Measurements from ENCODE around the gene STK32B. TPM values are rescaled to one million over a fixed set of nuclear protein-coding genes. Genes with fewer than 3 reads are reported as not detected.

STK32B gene
- total and polyA plus RNA-seq, 9 of the 15 experiments (the other 6 are each of a cell fraction or from before 2014, with no cell fraction given) = 0.03 to 0.20 (median 0.07) TPM; not detected in 2

DNA sequence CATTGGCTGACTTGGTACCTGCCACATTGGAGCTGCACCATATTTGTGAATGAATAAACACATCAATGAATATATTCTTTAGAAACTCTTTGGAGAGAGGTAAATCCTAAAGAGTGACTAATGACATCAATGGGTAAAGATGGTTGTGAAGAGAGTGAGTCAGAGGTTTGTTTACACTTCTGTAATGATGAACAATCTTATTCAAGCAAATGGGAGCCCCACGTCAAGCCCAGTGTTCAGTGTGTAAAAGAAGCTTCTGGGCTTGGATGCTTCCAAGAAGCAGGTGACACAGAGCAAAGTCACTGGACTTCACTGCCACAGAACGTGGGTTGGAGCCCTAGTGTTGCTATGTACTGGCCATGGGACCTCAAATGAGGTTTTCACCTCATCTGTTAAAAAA is 319.0 kb downstream of the STK32B start (continued):
- TF ChIP-seq NCOR1 (IDR thresholded peaks at IDR 0.05) (no peak), EP400 (IDR thresholded peaks at IDR 0.05) (no peak), DEAF1 (CRISPR knock-in tag; IDR thresholded peaks at IDR 0.05) (no peak), RBM22 (IDR thresholded peaks at IDR 0.05; ENCODE audit: low read depth, low read length, poor library complexity, severe bottlenecking) (no peak), ZNF133 (CRISPR knock-in tag; IDR thresholded peaks at IDR 0.05) (no peak)
- TF ChIP-seq, protein P1, sequence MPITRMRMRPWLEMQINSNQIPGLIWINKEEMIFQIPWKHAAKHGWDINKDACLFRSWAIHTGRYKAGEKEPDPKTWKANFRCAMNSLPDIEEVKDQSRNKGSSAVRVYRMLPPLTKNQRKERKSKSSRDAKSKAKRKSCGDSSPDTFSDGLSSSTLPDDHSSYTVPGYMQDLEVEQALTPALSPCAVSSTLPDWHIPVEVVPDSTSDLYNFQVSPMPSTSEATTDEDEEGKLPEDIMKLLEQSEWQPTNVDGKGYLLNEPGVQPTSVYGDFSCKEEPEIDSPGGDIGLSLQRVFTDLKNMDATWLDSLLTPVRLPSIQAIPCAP (CRISPR knock-in tag; IDR thresholded peaks at IDR 0.05; ENCODE audit: borderline replicate concordance) = no peak

- Histone ChIP-seq H3K36me3 (ENCODE audit: control insufficient read depth, insufficient read depth, low read length) (no peaks in the 10 kb centered on the region), H3K9ac (ENCODE audit: insufficient read depth in 1 of 2, low read depth in 2 of 2, low read length in 2 of 2) (no peak overlapping the region), H3K9me3 (replicated peaks; ENCODE audit: control insufficient read depth, insufficient read depth, low read depth, low read length) (no peaks in the 10 kb centered on the region), H3K4me2 (ENCODE audit: insufficient read depth, low read length) (no peak overlapping the region), H4K20me1 (replicated peaks; ENCODE audit: control insufficient read depth, insufficient read depth, low read length) (no peaks in the 10 kb centered on the region), H3K4me3 (no peak overlapping the region), H3K27me3 (ENCODE audit: control insufficient read depth in 2 of 2, insufficient read depth in 2 of 2, low read length in 2 of 2) (no peaks in the 10 kb centered on the region; a peak in 1 of 5 replicates), H2AFZ (ENCODE audit: low read depth, low read length) (no peak overlapping the region), H3K79me2 (ENCODE audit: control insufficient read depth, insufficient read depth, low read length) (no peaks in the 10 kb centered on the region), H3K27ac (ENCODE audit: extremely low read depth, low read depth, low read length) (no peak overlapping the region), H3K4me1 (replicated peaks in 1 of 2; ENCODE audit: control insufficient read depth in 2 of 2, insufficient read depth in 2 of 2, low read length in 2 of 2) (no peaks in the 10 kb centered on the region), H3K9me1 (ENCODE audit: control insufficient read depth, insufficient read depth, low read length) (no peaks in the 10 kb centered on the region)
- ChIA-PET CTCF (ENCODE audit: low intra/inter-chr PET ratio) (interaction anchor here (0.7 kb wide), 1 partner anchor 13 kb away, joined by 3 read pairs; no protein-coding TSS in a partner anchor), POLR2A (no interaction called here)
- DNase-seq (ENCODE audit: extremely low read depth in 1 of 4, low spot score in 3 of 4) = no peak
- no TSS peak for BruUV-seq (replicated peaks)
- 2% methylated on average over 8 of the region's 8 CpGs for WGBS (ENCODE audit: insufficient coverage, low coverage, missing lambda C conversion rate)
- intact Hi-C loops (cut with micrococcal nuclease) = no loop called here
- in situ Hi-C loops (cut with MboI) = loop anchor here (10.0 kb wide), 1 partner anchor 377 kb away; no protein-coding TSS in a partner anchor
- no peak for FAIRE-seq
- no peak for ATAC-seq
- TF ChIP-seq, protein P2, sequence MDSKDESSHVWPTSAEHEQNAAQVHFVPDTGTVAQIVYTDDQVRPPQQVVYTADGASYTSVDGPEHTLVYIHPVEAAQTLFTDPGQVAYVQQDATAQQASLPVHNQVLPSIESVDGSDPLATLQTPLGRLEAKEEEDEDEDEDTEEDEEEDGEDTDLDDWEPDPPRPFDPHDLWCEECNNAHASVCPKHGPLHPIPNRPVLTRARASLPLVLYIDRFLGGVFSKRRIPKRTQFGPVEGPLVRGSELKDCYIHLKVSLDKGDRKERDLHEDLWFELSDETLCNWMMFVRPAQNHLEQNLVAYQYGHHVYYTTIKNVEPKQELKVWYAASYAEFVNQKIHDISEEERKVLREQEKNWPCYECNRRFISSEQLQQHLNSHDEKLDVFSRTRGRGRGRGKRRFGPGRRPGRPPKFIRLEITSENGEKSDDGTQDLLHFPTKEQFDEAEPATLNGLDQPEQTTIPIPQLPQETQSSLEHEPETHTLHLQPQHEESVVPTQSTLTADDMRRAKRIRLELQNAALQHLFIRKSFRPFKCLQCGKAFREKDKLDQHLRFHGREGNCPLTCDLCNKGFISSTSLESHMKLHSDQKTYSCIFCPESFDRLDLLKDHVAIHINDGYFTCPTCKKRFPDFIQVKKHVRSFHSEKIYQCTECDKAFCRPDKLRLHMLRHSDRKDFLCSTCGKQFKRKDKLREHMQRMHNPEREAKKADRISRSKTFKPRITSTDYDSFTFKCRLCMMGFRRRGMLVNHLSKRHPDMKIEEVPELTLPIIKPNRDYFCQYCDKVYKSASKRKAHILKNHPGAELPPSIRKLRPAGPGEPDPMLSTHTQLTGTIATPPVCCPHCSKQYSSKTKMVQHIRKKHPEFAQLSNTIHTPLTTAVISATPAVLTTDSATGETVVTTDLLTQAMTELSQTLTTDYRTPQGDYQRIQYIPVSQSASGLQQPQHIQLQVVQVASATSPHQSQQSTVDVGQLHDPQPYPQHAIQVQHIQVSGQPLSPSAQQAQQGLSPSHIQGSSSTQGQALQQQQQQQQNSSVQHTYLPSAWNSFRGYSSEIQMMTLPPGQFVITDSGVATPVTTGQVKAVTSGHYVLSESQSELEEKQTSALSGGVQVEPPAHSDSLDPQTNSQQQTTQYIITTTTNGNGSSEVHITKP (IDR thresholded peaks at IDR 0.05; ENCODE audit: partially characterized antibody) = no peak
- TF ChIP-seq, protein P3, sequence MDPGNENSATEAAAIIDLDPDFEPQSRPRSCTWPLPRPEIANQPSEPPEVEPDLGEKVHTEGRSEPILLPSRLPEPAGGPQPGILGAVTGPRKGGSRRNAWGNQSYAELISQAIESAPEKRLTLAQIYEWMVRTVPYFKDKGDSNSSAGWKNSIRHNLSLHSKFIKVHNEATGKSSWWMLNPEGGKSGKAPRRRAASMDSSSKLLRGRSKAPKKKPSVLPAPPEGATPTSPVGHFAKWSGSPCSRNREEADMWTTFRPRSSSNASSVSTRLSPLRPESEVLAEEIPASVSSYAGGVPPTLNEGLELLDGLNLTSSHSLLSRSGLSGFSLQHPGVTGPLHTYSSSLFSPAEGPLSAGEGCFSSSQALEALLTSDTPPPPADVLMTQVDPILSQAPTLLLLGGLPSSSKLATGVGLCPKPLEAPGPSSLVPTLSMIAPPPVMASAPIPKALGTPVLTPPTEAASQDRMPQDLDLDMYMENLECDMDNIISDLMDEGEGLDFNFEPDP (CRISPR knock-in tag; IDR thresholded peaks at IDR 0.05) = no peak
- no peak for TF ChIP-seq CAMTA2 (CRISPR knock-in tag; conservative IDR thresholded peaks at IDR 0.05)
- TF ChIP-seq ZNF431 (CRISPR knock-in tag; IDR thresholded peaks at IDR 0.05) = no peak
- no peak for TF ChIP-seq SRSF3 (IDR thresholded peaks at IDR 0.05; ENCODE audit: insufficient read depth, low read length)
- no peak for TF ChIP-seq RNF2 (IDR thresholded peaks at IDR 0.05)
Observed at GRCh38 chr4:5371415-5372190, 320.3 kb downstream of the STK32B start.
